Measurements from ENCODE around the gene HINT3. TPM values are rescaled to one million over a fixed set of nuclear protein-coding genes. Genes with fewer than 3 reads are reported as not detected.

The HINT3 gene
- total RNA-seq, 2 donors from 2014 or later: 13.0 to 16.4 TPM

DNA sequence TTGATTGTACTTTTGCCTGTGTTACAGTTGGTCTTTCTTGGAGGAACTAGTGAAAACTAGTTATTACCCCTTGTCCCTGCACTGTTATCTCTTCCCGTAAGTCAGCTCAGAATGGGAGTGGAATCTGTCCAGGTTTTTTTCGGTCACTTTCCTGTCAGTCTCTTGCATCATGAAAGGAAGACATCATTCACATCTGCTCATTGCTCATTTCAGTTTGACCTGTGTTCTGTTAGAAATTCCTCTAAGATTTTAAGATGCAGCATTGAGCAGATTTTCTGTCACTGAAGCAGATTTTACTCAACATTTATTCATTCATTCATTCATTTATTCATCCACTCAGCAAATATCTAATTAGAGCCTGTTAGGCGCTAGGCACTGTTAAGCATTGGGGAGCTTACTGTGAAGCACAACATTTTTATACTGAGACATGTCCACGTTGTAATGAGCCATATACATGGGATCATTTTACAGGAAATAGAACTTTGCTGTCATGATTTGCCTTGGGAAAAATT, 33.1 kb upstream of the HINT3 start:
- TF ChIP-seq CTCF (conservative IDR thresholded peaks at IDR 0.05): no peak
- H3K9me3 ChIP-seq (ENCODE audit: control insufficient read depth, low read length): no peaks in the 10 kb centered on the region
- H3K27me3 ChIP-seq (ENCODE audit: control insufficient read depth, insufficient read depth, low read length, poor library complexity, severe bottlenecking): no peaks in the 10 kb centered on the region
- H3K9me3 Mint-ChIP-seq: no peaks in the 10 kb centered on the region
- no peak for DNase-seq
- no peaks in the 10 kb centered on the region for H3K27me3 Mint-ChIP-seq (ENCODE audit: insufficient read depth)
- no peak overlapping the region for H3K27ac ChIP-seq (ENCODE audit: low read depth, low read length)
- peaks cover 28% of the 10 kb centered on the region for H3K36me3 ChIP-seq (ENCODE audit: control insufficient read depth, insufficient read depth, low read length)
- no peak overlapping the region for H3K4me3 Mint-ChIP-seq
- WGBS, 2 experiments (ENCODE audit: insufficient coverage in 1 of 2, insufficient read length in 1 of 2): 87 to 93% methylated on average over 4 of the region's 4 CpGs
- no peak overlapping the region for H3K27ac Mint-ChIP-seq
- H3K9ac ChIP-seq (ENCODE audit: extremely low read depth, low read length, poor library complexity, severe bottlenecking): no peak overlapping the region
- peaks cover 6% of the 10 kb centered on the region for H3K4me1 ChIP-seq (ENCODE audit: control insufficient read depth, insufficient read depth, low read length)
- H3K36me3 Mint-ChIP-seq (ENCODE audit: low read depth): peaks cover 3% of the 10 kb centered on the region
- H3K4me1 Mint-ChIP-seq: peaks cover 10% of the 10 kb centered on the region
- no peak overlapping the region for H3K4me3 ChIP-seq (ENCODE audit: low read length)

DNA sequence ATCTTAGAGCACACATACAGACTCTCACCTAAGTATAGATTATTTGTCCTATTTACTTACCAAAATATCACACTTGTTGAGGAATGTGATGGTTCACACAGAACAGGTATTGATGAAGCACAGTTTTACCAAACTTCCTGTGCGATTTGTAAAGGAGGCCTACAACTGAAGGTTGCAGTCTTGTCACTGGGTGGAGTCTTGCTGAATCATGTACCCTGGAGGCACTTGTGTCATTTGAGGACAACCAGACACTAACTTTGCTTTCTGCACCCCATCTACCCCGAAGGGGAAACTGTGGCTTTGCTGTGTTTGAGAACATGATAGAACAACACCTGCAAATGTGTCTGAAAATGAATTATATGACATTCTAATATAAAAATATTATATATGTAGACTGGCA, 32.4 kb upstream of the HINT3 start:
- Histone ChIP-seq H3K9me3 (ENCODE audit: control insufficient read depth, low read length) (no peaks in the 10 kb centered on the region), H3K4me3 (ENCODE audit: low read length) (no peak overlapping the region), H3K27me3 (ENCODE audit: control insufficient read depth, insufficient read depth, low read length, poor library complexity, severe bottlenecking) (no peaks in the 10 kb centered on the region), H3K27ac (ENCODE audit: low read depth, low read length) (no peak overlapping the region), H3K4me1 (ENCODE audit: control insufficient read depth, insufficient read depth, low read length) (peaks cover 1% of the 10 kb centered on the region), H3K36me3 (ENCODE audit: control insufficient read depth, insufficient read depth, low read length) (peaks cover 28% of the 10 kb centered on the region), H3K9ac (ENCODE audit: extremely low read depth, low read length, poor library complexity, severe bottlenecking) (no peak overlapping the region)
- Mint-ChIP-seq H3K36me3 (ENCODE audit: low read depth) (peaks cover 3% of the 10 kb centered on the region), H3K4me3 (no peak overlapping the region), H3K27ac (no peak overlapping the region), H3K27me3 (ENCODE audit: insufficient read depth) (no peaks in the 10 kb centered on the region), H3K9me3 (no peaks in the 10 kb centered on the region), H3K4me1 (peaks cover 2% of the 10 kb centered on the region)
- TF ChIP-seq CTCF (conservative IDR thresholded peaks at IDR 0.05): no peak
- no peak for DNase-seq
- 86 to 100% methylated on average over 1 to 2 of the region's 2 CpGs for WGBS, 2 experiments (ENCODE audit: insufficient coverage in 1 of 2, insufficient read length in 1 of 2)

DNA sequence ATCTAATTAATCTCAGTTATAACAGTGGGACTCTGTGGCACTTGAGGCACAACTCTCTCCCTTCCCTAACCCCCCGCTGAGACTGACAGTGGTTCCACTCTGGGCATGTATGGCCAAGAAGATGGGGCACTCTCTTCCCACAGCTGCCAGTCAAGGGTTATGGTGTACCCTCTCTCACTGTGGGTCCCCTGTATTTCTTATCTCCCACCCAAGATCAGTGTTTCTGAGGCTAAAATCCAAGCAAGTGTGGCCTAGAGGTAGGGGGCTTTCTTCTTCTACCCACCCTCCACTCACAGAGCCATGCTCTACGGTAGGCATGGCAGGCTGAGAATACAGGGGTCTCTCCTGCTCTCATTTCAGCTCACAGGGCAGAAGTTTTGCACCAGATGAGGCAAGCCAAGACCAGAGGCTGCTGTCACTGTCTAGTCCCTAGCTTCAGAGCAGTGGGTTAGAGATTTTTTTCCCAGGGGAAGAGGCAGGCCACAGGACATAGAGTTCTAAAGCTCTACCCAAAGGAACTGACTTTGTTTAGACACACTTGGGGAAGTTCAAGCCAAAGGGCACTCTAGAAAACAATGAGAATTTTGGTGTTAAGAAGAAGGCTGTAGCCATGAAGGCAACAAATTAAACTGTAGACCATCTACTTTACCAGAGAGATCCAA, 31.7 kb upstream of the HINT3 start:
- Histone ChIP-seq H3K4me1 (ENCODE audit: control insufficient read depth, insufficient read depth, low read length) (no peaks in the 10 kb centered on the region), H3K4me3 (ENCODE audit: low read length) (no peak overlapping the region), H3K9me3 (ENCODE audit: control insufficient read depth, low read length) (no peaks in the 10 kb centered on the region), H3K36me3 (ENCODE audit: control insufficient read depth, insufficient read depth, low read length) (peaks cover 28% of the 10 kb centered on the region), H3K27ac (ENCODE audit: low read depth, low read length) (no peak overlapping the region), H3K27me3 (ENCODE audit: control insufficient read depth, insufficient read depth, low read length, poor library complexity, severe bottlenecking) (no peaks in the 10 kb centered on the region), H3K9ac (ENCODE audit: extremely low read depth, low read length, poor library complexity, severe bottlenecking) (no peak overlapping the region)
- Mint-ChIP-seq H3K4me1 (no peaks in the 10 kb centered on the region), H3K9me3 (no peaks in the 10 kb centered on the region), H3K4me3 (no peak overlapping the region), H3K27me3 (ENCODE audit: insufficient read depth) (no peaks in the 10 kb centered on the region), H3K27ac (no peak overlapping the region), H3K36me3 (ENCODE audit: low read depth) (peaks cover 3% of the 10 kb centered on the region)
- no peak for TF ChIP-seq CTCF (conservative IDR thresholded peaks at IDR 0.05)
- no peak for DNase-seq
- WGBS, 2 experiments (ENCODE audit: insufficient coverage in 1 of 2, insufficient read length in 1 of 2): 93 to 100% methylated on average over 1 to 2 of the region's 2 CpGs

All from endodermal cell (in vitro differentiated cells).